Choroid plexus epithelial cell (primary cell): ENCODE results near the gene CUTC.

ENCODE experiments used
- DNase-seq: peaks from one replicate; pipeline ENCODE4 v3.0.0-alpha.2; 2010; ENCODE audit warnings: low read depth
- H3K4me3 ChIP-seq: 2 replicates; pipeline ENCODE4 v1.5.1; 2011; ENCODE audit warnings: low read depth, mild to moderate bottlenecking, control low read depth, low read length, moderate library complexity
- CTCF ChIP-seq: conservative IDR thresholded peaks from 2 replicates; pipeline ENCODE4 v1.5.1; 2011; ENCODE audit warnings: low read depth, mild to moderate bottlenecking, control low read depth, inconsistent platforms, low read length, moderate library complexity

CUTC gene

GRCh38 chr10:99799613-99800012 lies 67.6 kb downstream of the CUTC start:
- TF ChIP-seq CTCF, result no peak
- DNase-seq, result no peak
- H3K4me3 ChIP-seq, result no peak overlapping the region

- DNase-seq, result no peak
- H3K4me3 ChIP-seq, result no peak overlapping the region
- TF ChIP-seq CTCF, result no peak
Observed at GRCh38 chr10:99804471-99804870, 72.4 kb downstream of the CUTC start.

GRCh38 chr10:99805190-99805589 lies 73.2 kb downstream of the CUTC start:
- no peak for TF ChIP-seq CTCF
- DNase-seq, result no peak
- H3K4me3 ChIP-seq, result no peak overlapping the region
